HepG2 (cell line): ENCODE data around the gene CMIP.

Source experiments
- MBNL3 ChIP-seq: fragments of 250-450 bp; sonication (Bioruptor Pico); conservative IDR thresholded peaks from 2 replicates; pipeline ENCODE4 v1.8.0; 2022; ENCODE audit warnings: mild to moderate bottlenecking, inconsistent platforms
- NFIC ChIP-seq: IDR thresholded peaks from 2 replicates; pipeline ENCODE4 v1.6.1; 2012; ENCODE audit warnings: mild to moderate bottlenecking, low read length, inconsistent platforms
- RAD21 ChIP-seq: fragments of 450-650 bp; formaldehyde crosslinking; IDR thresholded peaks from 2 replicates; pipeline ENCODE4 v1.5.0; 2020; ENCODE audit warnings: mild to moderate bottlenecking
- SP1 ChIP-seq, 2 experiments: fragments of 450-650 bp in 1 of 2; sonication (generic) in 1 of 2; formaldehyde crosslinking in 1 of 2; IDR thresholded peaks; 2 replicates each; pipeline versions ENCODE4 v1.4.0 to v1.6.1; 2016 to 2020; ENCODE audit warnings: missing genetic modification reagents in 1 of 2
- ZFX ChIP-seq: sonication (generic); formaldehyde crosslinking; IDR thresholded peaks from 2 replicates; pipeline ENCODE4 v1.4.0; 2020; ENCODE audit warnings: mild to moderate bottlenecking, low read depth, missing genetic modification reagents, moderate library complexity
- ZNF282 ChIP-seq: fragments of 450-650 bp; IDR thresholded peaks from 2 replicates; pipeline ENCODE4 v1.6.1; 2018; ENCODE audit not compliant: partially characterized antibody
- TF ChIP-seq, protein P1 (sequence below): sonication (generic); formaldehyde crosslinking; IDR thresholded peaks from 2 replicates; pipeline ENCODE4 v1.5.0; 2020; ENCODE audit warnings: mild to moderate bottlenecking, missing genetic modification reagents, moderate library complexity
- TF ChIP-seq, protein P2 (sequence below): fragments of 450-650 bp; IDR thresholded peaks from 2 replicates; pipeline ENCODE4 v1.6.1; 2017; ENCODE audit warnings: mild to moderate bottlenecking
- TF ChIP-seq, protein P3 (sequence below): IDR thresholded peaks from 2 replicates; pipeline ENCODE4 v1.6.1; 2012; ENCODE audit warnings: inconsistent platforms
- TF ChIP-seq, protein P4 (sequence below): sonication (generic); formaldehyde crosslinking; IDR thresholded peaks from 2 replicates; pipeline ENCODE4 v1.5.0; 2020; ENCODE audit warnings: mild to moderate bottlenecking, low read depth, missing genetic modification reagents, borderline replicate concordance

DNA sequence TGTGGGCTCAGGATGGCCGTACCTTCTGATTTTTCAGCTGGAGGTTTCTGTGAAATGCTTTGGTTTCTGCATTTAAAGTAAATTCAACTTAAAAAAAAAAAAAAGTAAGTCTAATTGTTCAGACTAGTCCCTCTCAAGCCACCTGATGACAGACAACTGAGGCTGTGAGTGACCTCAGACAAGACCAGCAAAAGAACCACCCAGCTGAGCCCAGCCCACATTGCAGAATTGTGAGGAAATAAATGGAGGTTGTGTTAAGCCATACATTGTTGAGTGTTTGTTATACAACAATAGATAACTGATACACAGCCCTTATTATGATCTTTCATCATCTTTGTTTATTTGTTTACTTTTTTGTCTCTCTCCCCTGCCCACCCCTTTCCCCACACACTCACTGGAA is 44.7 kb upstream of the CMIP start:
- TF ChIP-seq NFIC (no peak), MBNL3 (CRISPR knock-in tag) (no peak), ZFX (CRISPR knock-in tag) (no peak), SP1 (IDR thresholded peaks at IDR 0.05) (no peak), SP1 (CRISPR knock-in tag; IDR thresholded peaks at IDR 0.05) (no peak), RAD21 (CRISPR knock-in tag) (no peak), ZNF282 (no peak)
- TF ChIP-seq, protein P1, sequence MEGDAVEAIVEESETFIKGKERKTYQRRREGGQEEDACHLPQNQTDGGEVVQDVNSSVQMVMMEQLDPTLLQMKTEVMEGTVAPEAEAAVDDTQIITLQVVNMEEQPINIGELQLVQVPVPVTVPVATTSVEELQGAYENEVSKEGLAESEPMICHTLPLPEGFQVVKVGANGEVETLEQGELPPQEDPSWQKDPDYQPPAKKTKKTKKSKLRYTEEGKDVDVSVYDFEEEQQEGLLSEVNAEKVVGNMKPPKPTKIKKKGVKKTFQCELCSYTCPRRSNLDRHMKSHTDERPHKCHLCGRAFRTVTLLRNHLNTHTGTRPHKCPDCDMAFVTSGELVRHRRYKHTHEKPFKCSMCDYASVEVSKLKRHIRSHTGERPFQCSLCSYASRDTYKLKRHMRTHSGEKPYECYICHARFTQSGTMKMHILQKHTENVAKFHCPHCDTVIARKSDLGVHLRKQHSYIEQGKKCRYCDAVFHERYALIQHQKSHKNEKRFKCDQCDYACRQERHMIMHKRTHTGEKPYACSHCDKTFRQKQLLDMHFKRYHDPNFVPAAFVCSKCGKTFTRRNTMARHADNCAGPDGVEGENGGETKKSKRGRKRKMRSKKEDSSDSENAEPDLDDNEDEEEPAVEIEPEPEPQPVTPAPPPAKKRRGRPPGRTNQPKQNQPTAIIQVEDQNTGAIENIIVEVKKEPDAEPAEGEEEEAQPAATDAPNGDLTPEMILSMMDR (CRISPR knock-in tag) = no peak
- TF ChIP-seq, protein P2, sequence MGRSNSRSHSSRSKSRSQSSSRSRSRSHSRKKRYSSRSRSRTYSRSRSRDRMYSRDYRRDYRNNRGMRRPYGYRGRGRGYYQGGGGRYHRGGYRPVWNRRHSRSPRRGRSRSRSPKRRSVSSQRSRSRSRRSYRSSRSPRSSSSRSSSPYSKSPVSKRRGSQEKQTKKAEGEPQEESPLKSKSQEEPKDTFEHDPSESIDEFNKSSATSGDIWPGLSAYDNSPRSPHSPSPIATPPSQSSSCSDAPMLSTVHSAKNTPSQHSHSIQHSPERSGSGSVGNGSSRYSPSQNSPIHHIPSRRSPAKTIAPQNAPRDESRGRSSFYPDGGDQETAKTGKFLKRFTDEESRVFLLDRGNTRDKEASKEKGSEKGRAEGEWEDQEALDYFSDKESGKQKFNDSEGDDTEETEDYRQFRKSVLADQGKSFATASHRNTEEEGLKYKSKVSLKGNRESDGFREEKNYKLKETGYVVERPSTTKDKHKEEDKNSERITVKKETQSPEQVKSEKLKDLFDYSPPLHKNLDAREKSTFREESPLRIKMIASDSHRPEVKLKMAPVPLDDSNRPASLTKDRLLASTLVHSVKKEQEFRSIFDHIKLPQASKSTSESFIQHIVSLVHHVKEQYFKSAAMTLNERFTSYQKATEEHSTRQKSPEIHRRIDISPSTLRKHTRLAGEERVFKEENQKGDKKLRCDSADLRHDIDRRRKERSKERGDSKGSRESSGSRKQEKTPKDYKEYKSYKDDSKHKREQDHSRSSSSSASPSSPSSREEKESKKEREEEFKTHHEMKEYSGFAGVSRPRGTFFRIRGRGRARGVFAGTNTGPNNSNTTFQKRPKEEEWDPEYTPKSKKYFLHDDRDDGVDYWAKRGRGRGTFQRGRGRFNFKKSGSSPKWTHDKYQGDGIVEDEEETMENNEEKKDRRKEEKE = no peak
- TF ChIP-seq, protein P3, sequence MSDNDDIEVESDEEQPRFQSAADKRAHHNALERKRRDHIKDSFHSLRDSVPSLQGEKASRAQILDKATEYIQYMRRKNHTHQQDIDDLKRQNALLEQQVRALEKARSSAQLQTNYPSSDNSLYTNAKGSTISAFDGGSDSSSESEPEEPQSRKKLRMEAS = no peak
- TF ChIP-seq, protein P4, sequence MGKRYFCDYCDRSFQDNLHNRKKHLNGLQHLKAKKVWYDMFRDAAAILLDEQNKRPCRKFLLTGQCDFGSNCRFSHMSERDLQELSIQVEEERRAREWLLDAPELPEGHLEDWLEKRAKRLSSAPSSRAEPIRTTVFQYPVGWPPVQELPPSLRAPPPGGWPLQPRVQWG (CRISPR knock-in tag) = no peak
